NCI-H187 treated with DMSO at 0.1 percent for 48 hours (cell line): ENCODE data around the gene SIX6.
A peak's percentile ranks its signal among the peaks of the same experiment; 100 is the strongest.

ENCODE experiments used
- DNase-seq: peaks from one replicate; lab custom pipeline; 2025; lab: John Stamatoyannopoulos, UW

Gene SIX6

GRCh38 chr14:60514378-60514740, 5.4 kb downstream of the SIX6 start:
- DNase-seq, result peak; percentile 78

- DNase-seq, result no peak
Measured at GRCh38 chr14:60514741-60515491, 6.0 kb downstream of the SIX6 start.

- no peak for DNase-seq
Measured at GRCh38 chr14:60515511-60516289, 6.8 kb downstream of the SIX6 start.

- no peak for DNase-seq
Measured at GRCh38 chr14:60532442-60532841, 23.5 kb downstream of the SIX6 start.

GRCh38 chr14:60537663-60538062, 28.7 kb downstream of the SIX6 start:
- DNase-seq, result no peak

GRCh38 chr14:60544659-60545058, 35.7 kb downstream of the SIX6 start:
- DNase-seq, result no peak

- DNase-seq, result no peak
Measured at GRCh38 chr14:60553808-60554207, 44.9 kb downstream of the SIX6 start.

GRCh38 chr14:60561845-60562746, 53.1 kb downstream of the SIX6 start:
- DNase-seq, result peak; percentile 82
